Measurements from ENCODE around the gene RNPEPL1.

GRCh38 chr2:240624011-240624949 is 56.0 kb downstream of the RNPEPL1 start:
- TF ChIP-seq CTCF (IDR thresholded peaks at IDR 0.05) (no peak), POLR2A (IDR thresholded peaks at IDR 0.05) (no peak)

Data from adrenal gland (tissue), 5 donors.